ENCODE measurements around the gene MFAP4.

The MFAP4 gene

GRCh38 chr17:19386974-19387920 lies at the start of gene MFAP4:
TSS of gene MFAP4 (minus strand) at chr17:19387190. CDS start at chr17:19387155, 35 bp downstream.
- Histone ChIP-seq H3K4me3 (ENCODE audit: low read length) (peak within 1 kb of the TSS; percentile 48; the same call in 1 of the 2 replicates), H3K27me3 (ENCODE audit: insufficient read depth, low read length) (no peaks in the 10 kb centered on the region), H3K36me3 (ENCODE audit: insufficient read depth, low read depth, low read length) (peaks cover 34% of the 10 kb centered on the region), H3K27ac (ENCODE audit: low read length) (peak within 1 kb of the TSS; percentile 67), H3K4me1 (ENCODE audit: insufficient read depth, low read length) (peaks cover 12% of the 10 kb centered on the region; the same call in 1 of the 2 replicates), H3K9me3 (ENCODE audit: insufficient read depth, low read depth, low read length) (no peaks in the 10 kb centered on the region), H3K9ac (ENCODE audit: low read depth, low read length) (peak within 1 kb of the TSS; percentile 75)

DNA sequence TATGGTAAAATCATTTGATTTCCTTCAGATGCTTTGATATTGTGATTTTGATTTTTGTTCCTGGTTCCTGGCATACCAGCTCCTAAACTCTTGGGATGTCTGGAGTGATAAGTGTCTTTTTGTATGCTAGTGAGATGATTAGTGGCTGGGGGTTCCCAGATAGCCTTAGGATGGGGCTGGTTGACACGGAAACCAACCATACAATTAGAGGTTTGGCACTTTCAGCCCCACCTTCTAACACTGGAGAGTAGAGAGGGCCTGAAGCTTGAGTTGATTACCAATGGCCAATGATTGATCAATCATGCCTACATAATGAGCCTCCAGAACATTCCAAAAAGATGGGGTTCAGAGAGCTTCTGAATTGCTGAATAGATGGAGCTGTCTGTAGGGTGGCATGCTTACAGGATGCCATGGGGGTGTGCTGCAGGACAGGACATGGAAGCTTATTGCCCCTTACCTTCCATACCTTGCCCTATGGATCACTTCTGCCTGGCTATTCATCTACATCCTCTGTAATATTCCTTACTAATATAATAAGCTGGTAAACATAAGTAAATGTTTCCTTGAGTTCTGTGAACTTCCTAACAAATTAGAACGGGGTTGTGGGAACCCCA lies 46.8 kb upstream of the MFAP4 start:
- H3K9ac ChIP-seq (ENCODE audit: low read depth, low read length): peak overlapping the region; percentile 0; the same call in 1 of the 2 replicates
- H3K4me1 ChIP-seq (ENCODE audit: insufficient read depth, low read length): peaks cover 33% of the 10 kb centered on the region
- H3K36me3 ChIP-seq (ENCODE audit: insufficient read depth, low read depth, low read length): no peaks in the 10 kb centered on the region
- H3K9me3 ChIP-seq (ENCODE audit: insufficient read depth, low read depth, low read length): no peaks in the 10 kb centered on the region
- H3K27ac ChIP-seq (ENCODE audit: low read length): no peak overlapping the region
- H3K27me3 ChIP-seq (ENCODE audit: insufficient read depth, low read length): no peaks in the 10 kb centered on the region
- peak overlapping the region; percentile 47; the same call in 1 of the 2 replicates for H3K4me3 ChIP-seq (ENCODE audit: low read length)

- Histone ChIP-seq H3K9ac (ENCODE audit: low read depth, low read length) (peak overlapping the region; percentile 0; the same call in 1 of the 2 replicates), H3K9me3 (ENCODE audit: insufficient read depth, low read depth, low read length) (no peaks in the 10 kb centered on the region), H3K4me3 (ENCODE audit: low read length) (peak overlapping the region; percentile 47; the same call in 1 of the 2 replicates), H3K27ac (ENCODE audit: low read length) (no peak overlapping the region), H3K4me1 (ENCODE audit: insufficient read depth, low read length) (peaks cover 33% of the 10 kb centered on the region), H3K27me3 (ENCODE audit: insufficient read depth, low read length) (no peaks in the 10 kb centered on the region), H3K36me3 (ENCODE audit: insufficient read depth, low read depth, low read length) (no peaks in the 10 kb centered on the region)
Measured at GRCh38 chr17:19433255-19433654, 46.3 kb upstream of the MFAP4 start.

GRCh38 chr17:19431691-19432090 lies 44.7 kb upstream of the MFAP4 start:
- Histone ChIP-seq H3K9me3 (ENCODE audit: insufficient read depth, low read depth, low read length) (no peaks in the 10 kb centered on the region), H3K27ac (ENCODE audit: low read length) (no peak overlapping the region), H3K9ac (ENCODE audit: low read depth, low read length) (no peak overlapping the region), H3K4me3 (ENCODE audit: low read length) (no peak overlapping the region), H3K36me3 (ENCODE audit: insufficient read depth, low read depth, low read length) (no peaks in the 10 kb centered on the region), H3K27me3 (ENCODE audit: insufficient read depth, low read length) (no peaks in the 10 kb centered on the region), H3K4me1 (ENCODE audit: insufficient read depth, low read length) (peaks cover 28% of the 10 kb centered on the region)

GRCh38 chr17:19426631-19427030 lies 39.6 kb upstream of the MFAP4 start:
- H3K4me3 ChIP-seq (ENCODE audit: low read length): peak overlapping the region; percentile 34; the same call in 1 of the 2 replicates
- H3K27me3 ChIP-seq (ENCODE audit: insufficient read depth, low read length): no peaks in the 10 kb centered on the region
- H3K27ac ChIP-seq (ENCODE audit: low read length): no peak overlapping the region
- no peaks in the 10 kb centered on the region for H3K9me3 ChIP-seq (ENCODE audit: insufficient read depth, low read depth, low read length)
- peaks cover 6% of the 10 kb centered on the region; the same call in 1 of the 2 replicates for H3K4me1 ChIP-seq (ENCODE audit: insufficient read depth, low read length)
- H3K36me3 ChIP-seq (ENCODE audit: insufficient read depth, low read depth, low read length): no peaks in the 10 kb centered on the region
- H3K9ac ChIP-seq (ENCODE audit: low read depth, low read length): no peak overlapping the region

DNA sequence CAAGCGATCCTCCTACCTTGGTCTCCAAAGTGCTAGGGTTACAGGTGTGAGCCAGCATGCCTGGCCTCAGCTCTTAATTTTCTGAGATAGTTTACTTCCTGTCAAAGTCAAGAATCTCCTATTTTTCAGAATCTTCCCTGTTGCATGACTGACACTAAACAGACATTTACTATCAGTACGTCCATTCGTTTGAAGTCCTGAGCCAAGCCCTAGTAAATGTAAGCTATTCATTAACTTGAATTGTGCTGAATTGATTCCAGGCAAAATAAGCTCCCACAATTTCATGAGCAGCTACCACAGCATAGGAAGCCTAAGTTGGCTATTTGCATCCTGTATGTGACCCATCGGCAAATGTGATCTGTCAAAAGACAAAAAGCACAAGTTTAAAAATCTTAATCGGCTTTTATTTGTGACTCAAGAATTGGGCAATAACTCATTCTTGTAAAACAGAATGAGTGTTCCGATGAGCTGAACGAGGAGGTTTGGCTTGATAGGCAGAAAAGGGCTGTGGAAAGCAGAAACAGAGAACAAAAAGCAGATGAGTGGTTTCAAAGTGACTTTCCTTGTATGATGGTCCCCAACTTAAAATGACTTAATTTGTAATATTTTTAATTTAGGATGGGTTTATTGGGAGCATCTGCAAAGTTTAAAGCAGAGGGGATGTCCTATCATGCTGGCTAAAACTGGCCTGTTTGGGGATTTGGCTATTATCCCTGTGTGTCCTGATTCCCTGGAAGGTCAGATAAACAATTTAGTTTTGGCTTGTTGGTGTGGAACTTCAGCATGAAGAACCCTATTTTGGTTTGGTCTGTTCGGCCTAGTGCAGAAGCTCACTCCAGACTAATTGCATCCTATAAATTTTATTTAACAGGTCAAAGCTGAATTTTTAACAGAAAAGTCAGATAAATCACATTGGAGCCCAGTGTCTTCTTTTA lies 38.2 kb upstream of the MFAP4 start:
- Histone ChIP-seq H3K4me3 (ENCODE audit: low read length) (no peak overlapping the region), H3K27ac (ENCODE audit: low read length) (no peak overlapping the region), H3K9me3 (ENCODE audit: insufficient read depth, low read depth, low read length) (no peaks in the 10 kb centered on the region), H3K36me3 (ENCODE audit: insufficient read depth, low read depth, low read length) (no peaks in the 10 kb centered on the region), H3K4me1 (ENCODE audit: insufficient read depth, low read length) (peaks cover 6% of the 10 kb centered on the region; the same call in 1 of the 2 replicates), H3K27me3 (ENCODE audit: insufficient read depth, low read length) (no peaks in the 10 kb centered on the region), H3K9ac (ENCODE audit: low read depth, low read length) (no peak overlapping the region)

GRCh38 chr17:19421926-19422325 lies 34.9 kb upstream of the MFAP4 start:
- H3K9ac ChIP-seq (ENCODE audit: low read depth, low read length): no peak overlapping the region
- H3K9me3 ChIP-seq (ENCODE audit: insufficient read depth, low read depth, low read length): no peaks in the 10 kb centered on the region
- H3K36me3 ChIP-seq (ENCODE audit: insufficient read depth, low read depth, low read length): no peaks in the 10 kb centered on the region
- H3K27me3 ChIP-seq (ENCODE audit: insufficient read depth, low read length): no peaks in the 10 kb centered on the region
- no peak overlapping the region for H3K27ac ChIP-seq (ENCODE audit: low read length)
- H3K4me3 ChIP-seq (ENCODE audit: low read length): no peak overlapping the region
- H3K4me1 ChIP-seq (ENCODE audit: insufficient read depth, low read length): peaks cover 6% of the 10 kb centered on the region; the same call in 1 of the 2 replicates

- Histone ChIP-seq H3K27me3 (ENCODE audit: insufficient read depth, low read length) (no peaks in the 10 kb centered on the region), H3K4me3 (ENCODE audit: low read length) (no peak overlapping the region), H3K9me3 (ENCODE audit: insufficient read depth, low read depth, low read length) (no peaks in the 10 kb centered on the region), H3K4me1 (ENCODE audit: insufficient read depth, low read length) (peaks cover 2% of the 10 kb centered on the region; the same call in 1 of the 2 replicates), H3K36me3 (ENCODE audit: insufficient read depth, low read depth, low read length) (no peaks in the 10 kb centered on the region), H3K27ac (ENCODE audit: low read length) (no peak overlapping the region), H3K9ac (ENCODE audit: low read depth, low read length) (no peak overlapping the region)
Measured at GRCh38 chr17:19421219-19421618, 34.2 kb upstream of the MFAP4 start.

- Histone ChIP-seq H3K4me1 (ENCODE audit: insufficient read depth, low read length) (no peaks in the 10 kb centered on the region), H3K4me3 (ENCODE audit: low read length) (no peak overlapping the region), H3K9me3 (ENCODE audit: insufficient read depth, low read depth, low read length) (no peaks in the 10 kb centered on the region), H3K27ac (ENCODE audit: low read length) (no peak overlapping the region), H3K9ac (ENCODE audit: low read depth, low read length) (no peak overlapping the region), H3K36me3 (ENCODE audit: insufficient read depth, low read depth, low read length) (no peaks in the 10 kb centered on the region), H3K27me3 (ENCODE audit: insufficient read depth, low read length) (no peaks in the 10 kb centered on the region)
Measured at GRCh38 chr17:19418251-19418992, 31.4 kb upstream of the MFAP4 start.

- no peak overlapping the region for H3K27ac ChIP-seq (ENCODE audit: low read length)
- H3K9me3 ChIP-seq (ENCODE audit: insufficient read depth, low read depth, low read length): no peaks in the 10 kb centered on the region
- no peak overlapping the region for H3K9ac ChIP-seq (ENCODE audit: low read depth, low read length)
- no peaks in the 10 kb centered on the region for H3K4me1 ChIP-seq (ENCODE audit: insufficient read depth, low read length)
- no peaks in the 10 kb centered on the region for H3K36me3 ChIP-seq (ENCODE audit: insufficient read depth, low read depth, low read length)
- no peak overlapping the region for H3K4me3 ChIP-seq (ENCODE audit: low read length)
- H3K27me3 ChIP-seq (ENCODE audit: insufficient read depth, low read length): no peaks in the 10 kb centered on the region
Measured at GRCh38 chr17:19417611-19418010, 30.6 kb upstream of the MFAP4 start.
